IMR-90 (cell line): Measurements from ENCODE around the gene C1QTNF7. TPM values are rescaled to one million over a fixed set of nuclear protein-coding genes. Genes with fewer than 3 reads are reported as not detected.

Source experiments
- ATAC-seq: fragments of 200-7000 bp; cut with Tn5 transposase; 2 replicates; pipeline ENCODE4 v1.9.1; 2020; ENCODE audit warnings: low read depth, mild to moderate bottlenecking, moderate library complexity
- BruUV-seq: library from RNA; stranded (reverse); fragments of 400-500 nt; replicated peaks from 2 replicates; lab custom pipeline; 2021; lab: Mats Ljungman, UMichigan
- CTCF ChIA-PET: fragments of 300-600 bp; formaldehyde crosslinking; extraction: SDS; loops from one replicate; lab custom pipeline; 2021; ENCODE audit warnings: antibody characterized with exemption; lab: Yijun Ruan, JAX
- POLR2A ChIA-PET: fragments of 300-600 bp; sonication (Branson Sonifier 250); formaldehyde crosslinking; loops from one replicate; lab custom pipeline; 2022; ENCODE audit warnings: antibody characterized with exemption; ENCODE audit not compliant: unreplicated experiment; lab: Charles Lee
- DNase-seq: peaks from one replicate; pipeline ENCODE4 v3.0.0; 2013
- H2AFZ ChIP-seq: replicated peaks from 2 replicates; pipeline ENCODE3; 2013; ENCODE audit warnings: low read length, mild to moderate bottlenecking; ENCODE audit not compliant: poor library complexity
- H2AK5ac ChIP-seq: 2 replicates; pipeline ENCODE4 v1.6.1; 2013; ENCODE audit warnings: low read depth, low read length, inconsistent platforms
- H2AK9ac ChIP-seq: replicated peaks from 2 replicates; pipeline ENCODE3; 2013; ENCODE audit warnings: mild to moderate bottlenecking, low read depth, low read length, moderate library complexity; ENCODE audit not compliant: poor library complexity
- H2BK120ac ChIP-seq: 2 replicates; pipeline ENCODE4 v1.6.1; 2013; ENCODE audit warnings: low read depth, low read length, inconsistent platforms
- H2BK15ac ChIP-seq: 3 replicates; pipeline ENCODE4 v1.6.1; 2013; ENCODE audit warnings: low read depth, low read length, inconsistent platforms
- H2BK20ac ChIP-seq: 2 replicates; pipeline ENCODE4 v1.6.1; 2013; ENCODE audit warnings: low read depth, mild to moderate bottlenecking, inconsistent platforms, low read length, moderate library complexity
- H2BK5ac ChIP-seq: 2 replicates; pipeline ENCODE4 v1.6.1; 2013; ENCODE audit warnings: mild to moderate bottlenecking, low read depth, low read length, inconsistent platforms; ENCODE audit not compliant: poor library complexity, severe bottlenecking
- H3K14ac ChIP-seq: replicated peaks from 2 replicates; pipeline ENCODE4 v1.6.1; 2013; ENCODE audit warnings: low read depth, low read length, inconsistent platforms
- H3K18ac ChIP-seq: 2 replicates; pipeline ENCODE4 v1.6.1; 2013; ENCODE audit warnings: low read depth, low read length, control low read depth
- H3K23ac ChIP-seq: 2 replicates; pipeline ENCODE4 v1.6.1; 2013; ENCODE audit warnings: low read depth, low read length, inconsistent platforms
- H3K27ac ChIP-seq: 2 replicates; pipeline ENCODE4 v1.5.1; 2013; ENCODE audit warnings: mild to moderate bottlenecking, control low read depth, low read length; ENCODE audit not compliant: insufficient read depth
- H3K27me3 ChIP-seq: 2 replicates; pipeline ENCODE4 v1.6.1; 2013; ENCODE audit warnings: low read length; ENCODE audit not compliant: control insufficient read depth, insufficient read depth
- H3K36me3 ChIP-seq: 2 replicates; pipeline ENCODE4 v1.6.1; 2013; ENCODE audit warnings: low read length, mixed read lengths; ENCODE audit not compliant: control insufficient read depth, insufficient read depth
- H3K4ac ChIP-seq: 2 replicates; pipeline ENCODE4 v1.6.1; 2013; ENCODE audit warnings: low read depth, low read length, inconsistent platforms
- H3K4me1 ChIP-seq: 2 replicates; pipeline ENCODE4 v1.6.1; 2013; ENCODE audit warnings: low read length, mixed read lengths; ENCODE audit not compliant: control insufficient read depth, insufficient read depth
- H3K4me2 ChIP-seq: 2 replicates; pipeline ENCODE4 v1.6.1; 2013; ENCODE audit warnings: low read depth, mild to moderate bottlenecking, control low read depth, low read length, moderate library complexity
- H3K4me3 ChIP-seq: 2 replicates; pipeline ENCODE4 v1.5.1; 2013; ENCODE audit warnings: low read depth, mild to moderate bottlenecking, control low read depth, low read length, moderate library complexity; ENCODE audit not compliant: insufficient read depth
- H3K56ac ChIP-seq: 2 replicates; pipeline ENCODE4 v1.6.1; 2013; ENCODE audit warnings: low read length, inconsistent platforms; ENCODE audit not compliant: insufficient read depth; ENCODE audit errors: extremely low read depth
- H3K79me1 ChIP-seq, 2 experiments: 2 replicates each; pipeline ENCODE4 v1.6.1; 2013; ENCODE audit warnings: low read length in 2 of 2, inconsistent platforms in 1 of 2, low read depth in 1 of 2
- H3K9ac ChIP-seq: 2 replicates; pipeline ENCODE4 v1.6.1; 2013; ENCODE audit warnings: low read depth, low read length, control low read depth
- H3K9me1 ChIP-seq: 2 replicates; pipeline ENCODE4 v1.6.1; 2013; ENCODE audit warnings: low read length, inconsistent platforms; ENCODE audit not compliant: insufficient read depth
- H3K9me3 ChIP-seq: 2 replicates; pipeline ENCODE4 v1.6.1; 2013; ENCODE audit warnings: low read length; ENCODE audit not compliant: control insufficient read depth, insufficient read depth
- H4K20me1 ChIP-seq: 2 replicates; pipeline ENCODE4 v1.6.1; 2013; ENCODE audit warnings: low read length, inconsistent platforms; ENCODE audit not compliant: insufficient read depth
- H4K5ac ChIP-seq: 2 replicates; pipeline ENCODE4 v1.6.1; 2013; ENCODE audit warnings: mild to moderate bottlenecking, low read depth, low read length, control low read depth
- H4K8ac ChIP-seq, 2 experiments: 2 replicates each; pipeline ENCODE4 v1.6.1; 2013; ENCODE audit warnings: low read depth in 2 of 2, low read length in 2 of 2, control low read depth in 1 of 2, inconsistent platforms in 1 of 2
- H4K91ac ChIP-seq: 2 replicates; pipeline ENCODE4 v1.6.1; 2013; ENCODE audit warnings: low read depth, low read length, inconsistent platforms; ENCODE audit not compliant: insufficient read depth
- CHD1 ChIP-seq: IDR thresholded peaks from 2 replicates; pipeline ENCODE4 v1.6.1; 2012; ENCODE audit warnings: low read depth, low read length, improper control_type of control experiment
- RAD21 ChIP-seq: IDR thresholded peaks from 2 replicates; pipeline ENCODE4 v1.6.1; 2012; ENCODE audit warnings: low read length, improper control_type of control experiment
- RCOR1 ChIP-seq: IDR thresholded peaks from 2 replicates; pipeline ENCODE4 v1.6.1; 2012; ENCODE audit warnings: mild to moderate bottlenecking, low read length, improper control_type of control experiment; ENCODE audit not compliant: insufficient replicate concordance
- WGBS, 2 experiments: methylation state at CpG; one replicate each; pipeline versions ENCODE4 v1.1.5 to v1.1.7; 2013; ENCODE audit warnings: missing lambda C conversion rate in 2 of 2; ENCODE audit not compliant: insufficient read length in 1 of 2; ENCODE audit errors: extremely low coverage in 2 of 2; 5-methylcytosine and 5-hydroxymethylcytosine counted together
- dilution Hi-C: fragments of 300-500 bp; cut with HindIII; formaldehyde crosslinking; loops from one replicate; pipeline ENCODE4 v1.14.3; 2018; ENCODE audit warnings: low sequenced_read_pairs; ENCODE audit not compliant: unreplicated experiment
- in situ Hi-C: fragments of 300-500 bp; cut with MboI; formaldehyde crosslinking; loops from 3 replicates; pipeline ENCODE4 v1.14.3; 2019; ENCODE audit warnings: low sequenced_read_pairs, inconsistent platforms, mixed read lengths
- intact Hi-C: fragments of 100-400 bp; cut with micrococcal nuclease; formaldehyde crosslinking; loops from 2 replicates; pipeline ENCODE4 v1.10.0; 2022
- polyA plus RNA-seq, 3 experiments: library from polyadenylated mRNA; depleted of rRNA; stranded (reverse); fragments of >200 nt; gene quantifications; 2 replicates each; pipeline ENCODE4 v1.2.3, GENCODE V29; 2012; ENCODE audit warnings: low replicate concordance in 1 of 3
- total RNA-seq: library from RNA; depleted of rRNA; stranded (reverse); fragments of >200 nt; gene quantifications from 2 replicates; pipeline ENCODE4 v1.2.3, GENCODE V29; 2012

C1QTNF7 gene
- total and polyA plus RNA-seq, 2 of the 4 experiments (the other 2 are of a cell fraction): 0.12 to 0.18 TPM

DNA sequence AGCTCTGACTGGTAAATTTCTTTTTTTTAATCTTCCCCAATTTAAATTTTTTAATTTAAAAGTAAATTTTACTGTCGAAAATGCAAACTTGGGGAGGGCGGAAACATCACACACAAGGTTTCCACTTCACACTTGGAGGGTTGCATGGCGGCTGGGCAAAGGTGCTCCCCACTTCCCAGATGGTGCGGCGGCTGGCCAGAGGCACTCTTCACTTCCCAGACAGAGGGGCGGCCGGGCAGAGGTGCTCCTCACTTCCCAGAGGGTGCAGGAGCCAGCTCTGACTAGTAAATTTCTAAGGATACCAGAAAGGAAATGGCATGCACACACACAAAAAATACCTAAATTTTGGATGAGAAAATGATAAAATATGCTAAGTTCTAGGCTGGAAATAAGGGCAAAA lies 16.4 kb downstream of the C1QTNF7 start:
- WGBS, 2 experiments: no CpG with 5 or more reads among the region's 7 CpGs

More for the DNA sequence above, 16.4 kb downstream of the C1QTNF7 start:
- H2BK5ac ChIP-seq: no peak overlapping the region
- H2AFZ ChIP-seq: no peak overlapping the region
- no peaks in the 10 kb centered on the region for H3K4me1 ChIP-seq
- no peak overlapping the region for H3K4me3 ChIP-seq
- intact Hi-C loops (no loop called here), dilution Hi-C loops (no loop called here), in situ Hi-C loops (no loop called here)
- no peak for TF ChIP-seq RAD21
- no peak for TF ChIP-seq RCOR1
- no peak for TF ChIP-seq CHD1
- no peak overlapping the region for H4K91ac ChIP-seq
- no peak overlapping the region for H3K23ac ChIP-seq
- no peak overlapping the region for H4K5ac ChIP-seq
- no peak overlapping the region for H3K4ac ChIP-seq
- no peak overlapping the region for H3K18ac ChIP-seq
- H3K56ac ChIP-seq: no peak overlapping the region
- H2BK20ac ChIP-seq: no peak overlapping the region
- BruUV-seq: no TSS peak
- H4K20me1 ChIP-seq: no peaks in the 10 kb centered on the region
- no peak overlapping the region for H3K27ac ChIP-seq
- H3K27me3 ChIP-seq: no peaks in the 10 kb centered on the region
- H2AK5ac ChIP-seq: no peak overlapping the region
- ATAC-seq: no peak
- no peak for DNase-seq
- no peak overlapping the region for H2BK15ac ChIP-seq
- H2AK9ac ChIP-seq: no peak overlapping the region
- POLR2A ChIA-PET: no interaction called here
- H3K9me1 ChIP-seq: no peaks in the 10 kb centered on the region
- H3K79me1 ChIP-seq: no peaks in the 10 kb centered on the region
- no peaks in the 10 kb centered on the region for H3K9me3 ChIP-seq
- H3K14ac ChIP-seq: no peak overlapping the region
- CTCF ChIA-PET: interaction anchor here (0.7 kb wide), 1 partner anchor 12 kb away, joined by 4 read pairs; no protein-coding TSS in a partner anchor
- H3K4me2 ChIP-seq: no peak overlapping the region
- H4K8ac ChIP-seq: no peak overlapping the region
- no peaks in the 10 kb centered on the region for H3K36me3 ChIP-seq
- no peak overlapping the region for H2BK120ac ChIP-seq
- H3K9ac ChIP-seq: no peak overlapping the region
